SK-N-SH treated with all-trans-retinoic acid at 6 μM for 48 hours (cell line): ENCODE measurements around the gene NFIX.

ENCODE experiments used
- ATAC-seq: fragments of 200-7000 bp; cut with Tn5 transposase; 3 replicates; pipeline ENCODE4 v1.9.1; 2020; ENCODE audit warnings: mild to moderate bottlenecking, moderate library complexity
- ARNTL ChIP-seq: fragments of 450-650 bp; formaldehyde crosslinking; IDR thresholded peaks from 2 replicates; pipeline ENCODE4 v1.5.0; 2020; ENCODE audit warnings: low read depth, mild to moderate bottlenecking, moderate library complexity, borderline replicate concordance
- BACH2 ChIP-seq: fragments of 250-450 bp; sonication (Bioruptor Pico); IDR thresholded peaks from 2 replicates; pipeline ENCODE4 v1.9.0; 2021; ENCODE audit warnings: mild to moderate bottlenecking, borderline replicate concordance
- CREB5 ChIP-seq: fragments of 250-450 bp; sonication (Bioruptor Pico); IDR thresholded peaks from 2 replicates; pipeline ENCODE4 v1.5.1; 2020; ENCODE audit warnings: low read depth, mild to moderate bottlenecking, moderate library complexity
- CSDC2 ChIP-seq: fragments of 250-450 bp; sonication (Bioruptor Pico); IDR thresholded peaks from 2 replicates; pipeline ENCODE4 v1.5.0; 2020; ENCODE audit warnings: mild to moderate bottlenecking, moderate library complexity
- GLIS3 ChIP-seq: fragments of 250-450 bp; sonication (Bioruptor Pico); IDR thresholded peaks from 2 replicates; pipeline ENCODE4 v1.5.0; 2020; ENCODE audit warnings: mild to moderate bottlenecking, moderate library complexity
- OSR1 ChIP-seq: fragments of 250-450 bp; sonication (Bioruptor Pico); IDR thresholded peaks from 2 replicates; pipeline ENCODE4 v1.8.0; 2022; ENCODE audit warnings: moderate library complexity, mild to moderate bottlenecking, inconsistent platforms
- PPARA ChIP-seq: fragments of 250-450 bp; sonication (Bioruptor Pico); IDR thresholded peaks from 2 replicates; pipeline ENCODE4 v1.5.0; 2020; ENCODE audit warnings: mild to moderate bottlenecking, borderline replicate concordance
- RARB ChIP-seq: fragments of 250-450 bp; sonication (Bioruptor Pico); IDR thresholded peaks from 2 replicates; pipeline ENCODE4 v1.8.0; 2021; ENCODE audit warnings: mild to moderate bottlenecking, moderate library complexity
- SNAI2 ChIP-seq: fragments of 250-450 bp; sonication (Bioruptor Pico); IDR thresholded peaks from 2 replicates; pipeline ENCODE4 v1.5.0; 2020; ENCODE audit warnings: mild to moderate bottlenecking, moderate library complexity
- TCF4 ChIP-seq: fragments of 250-450 bp; sonication (Bioruptor Pico); IDR thresholded peaks from 2 replicates; pipeline ENCODE4 v1.8.0; 2021; ENCODE audit warnings: mild to moderate bottlenecking, moderate library complexity, borderline replicate concordance
- TOX ChIP-seq: fragments of 250-450 bp; sonication (Bioruptor Pico); IDR thresholded peaks from 2 replicates; pipeline ENCODE4 v1.8.0; 2021; ENCODE audit warnings: mild to moderate bottlenecking, moderate library complexity, borderline replicate concordance
- ZC3H10 ChIP-seq: fragments of 250-450 bp; sonication (Bioruptor Pico); IDR thresholded peaks from 2 replicates; pipeline ENCODE4 v1.5.1; 2021; ENCODE audit warnings: mild to moderate bottlenecking, moderate library complexity
- ZFP30 ChIP-seq: fragments of 450-650 bp; formaldehyde crosslinking; IDR thresholded peaks from 2 replicates; pipeline ENCODE4 v1.5.0; 2022; ENCODE audit warnings: mild to moderate bottlenecking, moderate library complexity
- ZNF70 ChIP-seq: fragments of 450-650 bp; formaldehyde crosslinking; IDR thresholded peaks from 2 replicates; pipeline ENCODE4 v1.5.0; 2020; ENCODE audit warnings: mild to moderate bottlenecking, moderate library complexity
- ZNF8 ChIP-seq: fragments of 450-650 bp; formaldehyde crosslinking; IDR thresholded peaks from 2 replicates; pipeline ENCODE4 v1.5.0; 2020; ENCODE audit warnings: mild to moderate bottlenecking, moderate library complexity
- TF ChIP-seq, protein P1 (sequence below): fragments of 250-450 bp; sonication (Bioruptor Pico); IDR thresholded peaks from 2 replicates; pipeline ENCODE4 v1.5.0; 2020; ENCODE audit warnings: mild to moderate bottlenecking, moderate library complexity
- TF ChIP-seq, protein P2 (sequence below): fragments of 250-450 bp; sonication (Bioruptor Pico); IDR thresholded peaks from 2 replicates; pipeline ENCODE4 v1.8.0; 2021; ENCODE audit warnings: low read depth, mild to moderate bottlenecking, moderate library complexity, borderline replicate concordance
- TF ChIP-seq, protein P3 (sequence below): fragments of 250-450 bp; sonication (Bioruptor Pico); IDR thresholded peaks from 2 replicates; pipeline ENCODE4 v1.8.0; 2020; ENCODE audit warnings: mild to moderate bottlenecking, moderate library complexity, borderline replicate concordance
- TF ChIP-seq, protein P4 (sequence below): fragments of 250-450 bp; sonication (Bioruptor Pico); IDR thresholded peaks from 2 replicates; pipeline ENCODE4 v1.5.1; 2021; ENCODE audit warnings: mild to moderate bottlenecking, moderate library complexity

Gene NFIX

GRCh38 chr19:13086341-13086740 lies 91.1 kb downstream of the NFIX start:
- ATAC-seq, result no peak
- TF ChIP-seq CREB5 (no peak), SNAI2 (CRISPR knock-in tag) (no peak), ZC3H10 (no peak), ZNF70 (CRISPR knock-in tag) (no peak), BACH2 (CRISPR knock-in tag) (no peak)

GRCh38 chr19:13087295-13087694 lies 92.0 kb downstream of the NFIX start:
- ATAC-seq, result no peak
- TF ChIP-seq ZNF8 (CRISPR knock-in tag), result no peak
- TF ChIP-seq, protein P1, sequence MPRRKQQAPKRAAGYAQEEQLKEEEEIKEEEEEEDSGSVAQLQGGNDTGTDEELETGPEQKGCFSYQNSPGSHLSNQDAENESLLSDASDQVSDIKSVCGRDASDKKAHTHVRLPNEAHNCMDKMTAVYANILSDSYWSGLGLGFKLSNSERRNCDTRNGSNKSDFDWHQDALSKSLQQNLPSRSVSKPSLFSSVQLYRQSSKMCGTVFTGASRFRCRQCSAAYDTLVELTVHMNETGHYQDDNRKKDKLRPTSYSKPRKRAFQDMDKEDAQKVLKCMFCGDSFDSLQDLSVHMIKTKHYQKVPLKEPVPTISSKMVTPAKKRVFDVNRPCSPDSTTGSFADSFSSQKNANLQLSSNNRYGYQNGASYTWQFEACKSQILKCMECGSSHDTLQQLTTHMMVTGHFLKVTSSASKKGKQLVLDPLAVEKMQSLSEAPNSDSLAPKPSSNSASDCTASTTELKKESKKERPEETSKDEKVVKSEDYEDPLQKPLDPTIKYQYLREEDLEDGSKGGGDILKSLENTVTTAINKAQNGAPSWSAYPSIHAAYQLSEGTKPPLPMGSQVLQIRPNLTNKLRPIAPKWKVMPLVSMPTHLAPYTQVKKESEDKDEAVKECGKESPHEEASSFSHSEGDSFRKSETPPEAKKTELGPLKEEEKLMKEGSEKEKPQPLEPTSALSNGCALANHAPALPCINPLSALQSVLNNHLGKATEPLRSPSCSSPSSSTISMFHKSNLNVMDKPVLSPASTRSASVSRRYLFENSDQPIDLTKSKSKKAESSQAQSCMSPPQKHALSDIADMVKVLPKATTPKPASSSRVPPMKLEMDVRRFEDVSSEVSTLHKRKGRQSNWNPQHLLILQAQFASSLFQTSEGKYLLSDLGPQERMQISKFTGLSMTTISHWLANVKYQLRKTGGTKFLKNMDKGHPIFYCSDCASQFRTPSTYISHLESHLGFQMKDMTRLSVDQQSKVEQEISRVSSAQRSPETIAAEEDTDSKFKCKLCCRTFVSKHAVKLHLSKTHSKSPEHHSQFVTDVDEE, result no peak
- no peak for TF ChIP-seq ZC3H10
- TF ChIP-seq GLIS3 (CRISPR knock-in tag), result no peak

DNA sequence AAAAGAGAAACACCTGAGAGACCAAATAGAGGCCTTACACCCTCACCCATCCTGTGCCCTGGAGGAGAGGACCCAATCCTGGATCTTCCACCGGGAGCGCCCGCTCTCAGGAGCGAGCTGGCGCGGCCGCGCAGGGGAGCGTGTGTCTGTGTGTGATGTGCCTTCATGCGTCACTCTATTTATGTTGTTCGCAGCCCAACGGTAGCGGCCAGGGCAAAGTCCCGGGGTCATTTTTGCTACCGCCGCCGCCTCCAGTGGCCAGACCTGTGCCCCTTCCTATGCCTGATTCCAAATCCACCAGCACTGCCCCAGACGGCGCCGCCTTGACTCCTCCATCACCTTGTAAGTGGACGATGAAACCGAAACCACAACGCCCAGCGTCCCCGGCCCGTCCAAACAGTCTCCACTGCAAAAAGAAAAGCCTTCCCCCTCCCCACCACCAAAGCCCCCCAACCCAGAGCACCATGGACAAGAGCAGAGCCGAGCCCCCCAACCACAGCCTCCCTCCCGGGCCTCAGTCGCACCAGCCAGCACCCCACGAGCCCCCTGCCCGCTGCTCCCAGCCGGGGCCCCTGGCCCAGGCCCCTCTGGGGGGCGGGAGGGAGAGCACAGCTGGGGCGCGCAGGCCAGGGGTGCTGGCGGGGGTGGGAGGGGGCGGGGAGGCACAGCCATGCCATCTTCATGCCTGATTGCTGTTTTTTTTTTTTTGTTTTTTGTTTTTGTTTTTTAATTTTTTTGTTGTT lies 92.7 kb downstream of the NFIX start:
- TF ChIP-seq ZC3H10 (no peak), ZNF8 (CRISPR knock-in tag) (no peak), SNAI2 (CRISPR knock-in tag) (no peak), ZNF70 (CRISPR knock-in tag) (no peak), TOX (CRISPR knock-in tag) (no peak), ARNTL (CRISPR knock-in tag) (no peak), TCF4 (CRISPR knock-in tag) (no peak), ZFP30 (CRISPR knock-in tag) (no peak), BACH2 (CRISPR knock-in tag) (no peak), GLIS3 (CRISPR knock-in tag) (no peak), OSR1 (CRISPR knock-in tag) (no peak), PPARA (CRISPR knock-in tag) (no peak), CSDC2 (CRISPR knock-in tag) (no peak), RARB (CRISPR knock-in tag) (no peak)
- TF ChIP-seq, protein P2, sequence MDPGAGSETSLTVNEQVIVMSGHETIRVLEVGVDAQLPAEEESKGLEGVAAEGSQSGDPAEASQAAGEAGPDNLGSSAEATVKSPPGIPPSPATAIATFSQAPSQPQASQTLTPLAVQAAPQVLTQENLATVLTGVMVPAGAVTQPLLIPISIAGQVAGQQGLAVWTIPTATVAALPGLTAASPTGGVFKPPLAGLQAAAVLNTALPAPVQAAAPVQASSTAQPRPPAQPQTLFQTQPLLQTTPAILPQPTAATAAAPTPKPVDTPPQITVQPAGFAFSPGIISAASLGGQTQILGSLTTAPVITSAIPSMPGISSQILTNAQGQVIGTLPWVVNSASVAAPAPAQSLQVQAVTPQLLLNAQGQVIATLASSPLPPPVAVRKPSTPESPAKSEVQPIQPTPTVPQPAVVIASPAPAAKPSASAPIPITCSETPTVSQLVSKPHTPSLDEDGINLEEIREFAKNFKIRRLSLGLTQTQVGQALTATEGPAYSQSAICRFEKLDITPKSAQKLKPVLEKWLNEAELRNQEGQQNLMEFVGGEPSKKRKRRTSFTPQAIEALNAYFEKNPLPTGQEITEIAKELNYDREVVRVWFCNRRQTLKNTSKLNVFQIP (CRISPR knock-in tag), result no peak
- TF ChIP-seq, protein P3, sequence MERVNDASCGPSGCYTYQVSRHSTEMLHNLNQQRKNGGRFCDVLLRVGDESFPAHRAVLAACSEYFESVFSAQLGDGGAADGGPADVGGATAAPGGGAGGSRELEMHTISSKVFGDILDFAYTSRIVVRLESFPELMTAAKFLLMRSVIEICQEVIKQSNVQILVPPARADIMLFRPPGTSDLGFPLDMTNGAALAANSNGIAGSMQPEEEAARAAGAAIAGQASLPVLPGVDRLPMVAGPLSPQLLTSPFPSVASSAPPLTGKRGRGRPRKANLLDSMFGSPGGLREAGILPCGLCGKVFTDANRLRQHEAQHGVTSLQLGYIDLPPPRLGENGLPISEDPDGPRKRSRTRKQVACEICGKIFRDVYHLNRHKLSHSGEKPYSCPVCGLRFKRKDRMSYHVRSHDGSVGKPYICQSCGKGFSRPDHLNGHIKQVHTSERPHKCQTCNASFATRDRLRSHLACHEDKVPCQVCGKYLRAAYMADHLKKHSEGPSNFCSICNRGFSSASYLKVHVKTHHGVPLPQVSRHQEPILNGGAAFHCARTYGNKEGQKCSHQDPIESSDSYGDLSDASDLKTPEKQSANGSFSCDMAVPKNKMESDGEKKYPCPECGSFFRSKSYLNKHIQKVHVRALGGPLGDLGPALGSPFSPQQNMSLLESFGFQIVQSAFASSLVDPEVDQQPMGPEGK, result no peak
- TF ChIP-seq, protein P4, sequence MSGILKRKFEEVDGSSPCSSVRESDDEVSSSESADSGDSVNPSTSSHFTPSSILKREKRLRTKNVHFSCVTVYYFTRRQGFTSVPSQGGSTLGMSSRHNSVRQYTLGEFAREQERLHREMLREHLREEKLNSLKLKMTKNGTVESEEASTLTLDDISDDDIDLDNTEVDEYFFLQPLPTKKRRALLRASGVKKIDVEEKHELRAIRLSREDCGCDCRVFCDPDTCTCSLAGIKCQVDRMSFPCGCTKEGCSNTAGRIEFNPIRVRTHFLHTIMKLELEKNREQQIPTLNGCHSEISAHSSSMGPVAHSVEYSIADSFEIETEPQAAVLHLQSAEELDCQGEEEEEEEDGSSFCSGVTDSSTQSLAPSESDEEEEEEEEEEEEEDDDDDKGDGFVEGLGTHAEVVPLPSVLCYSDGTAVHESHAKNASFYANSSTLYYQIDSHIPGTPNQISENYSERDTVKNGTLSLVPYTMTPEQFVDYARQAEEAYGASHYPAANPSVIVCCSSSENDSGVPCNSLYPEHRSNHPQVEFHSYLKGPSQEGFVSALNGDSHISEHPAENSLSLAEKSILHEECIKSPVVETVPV, result no peak
- TF ChIP-seq, protein P1, result no peak
- no peak for ATAC-seq
